NCI-H446 treated with DMSO at 0.1 percent for 48 hours (cell line): Measurements from ENCODE around the gene TBC1D4.

ENCODE experiments used
- DNase-seq: peaks from one replicate; lab custom pipeline; 2025; lab: John Stamatoyannopoulos, UW

TBC1D4 gene

GRCh38 chr13:75485286-75486062, 3.5 kb upstream of the TBC1D4 start:
- DNase-seq = no peak

DNA sequence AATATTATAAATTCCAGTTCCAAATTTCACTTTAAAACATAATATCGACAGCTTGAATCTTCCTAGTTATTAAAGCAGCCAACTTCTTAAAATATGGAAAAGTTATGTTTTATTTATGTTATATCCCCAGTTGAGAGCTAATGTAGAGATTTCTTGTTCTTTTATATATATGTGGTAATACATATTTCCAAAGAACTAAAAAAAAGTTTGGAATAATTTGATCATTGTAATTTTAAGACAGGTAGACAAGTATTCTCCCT, 781 bp upstream of the TBC1D4 start:
- no peak for DNase-seq

GRCh38 chr13:75481176-75482069, 546 bp downstream of the TBC1D4 start:
- DNase-seq = no peak

- no peak for DNase-seq
These were observed 1.2 kb downstream of the TBC1D4 start for GRCh38 chr13:75480671-75481175.

GRCh38 chr13:75479102-75479740, 2.7 kb downstream of the TBC1D4 start:
- DNase-seq = no peak

DNA sequence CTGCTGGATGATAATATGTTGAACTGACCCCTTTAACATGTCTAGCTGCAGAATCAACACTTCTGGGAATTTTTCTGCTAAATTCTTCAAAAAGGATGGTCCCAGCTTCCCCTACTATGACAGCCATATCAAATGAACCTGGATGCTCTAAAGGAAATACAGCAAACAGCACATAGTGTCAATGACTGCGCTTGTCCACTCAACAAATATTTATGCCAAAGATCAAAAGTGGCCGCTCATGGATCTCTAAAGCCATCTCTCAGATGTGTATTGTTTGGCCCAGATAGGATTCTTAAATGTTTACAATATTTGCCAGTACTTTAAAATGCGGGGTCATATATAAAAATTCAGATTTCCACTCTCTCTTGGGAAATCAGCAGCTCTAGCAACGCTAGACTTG, 3.3 kb downstream of the TBC1D4 start:
- no peak for DNase-seq

GRCh38 chr13:75474956-75475355, 7.0 kb downstream of the TBC1D4 start:
- DNase-seq = no peak

- DNase-seq = no peak
These were observed 8.5 kb downstream of the TBC1D4 start for GRCh38 chr13:75473468-75473867.

DNA sequence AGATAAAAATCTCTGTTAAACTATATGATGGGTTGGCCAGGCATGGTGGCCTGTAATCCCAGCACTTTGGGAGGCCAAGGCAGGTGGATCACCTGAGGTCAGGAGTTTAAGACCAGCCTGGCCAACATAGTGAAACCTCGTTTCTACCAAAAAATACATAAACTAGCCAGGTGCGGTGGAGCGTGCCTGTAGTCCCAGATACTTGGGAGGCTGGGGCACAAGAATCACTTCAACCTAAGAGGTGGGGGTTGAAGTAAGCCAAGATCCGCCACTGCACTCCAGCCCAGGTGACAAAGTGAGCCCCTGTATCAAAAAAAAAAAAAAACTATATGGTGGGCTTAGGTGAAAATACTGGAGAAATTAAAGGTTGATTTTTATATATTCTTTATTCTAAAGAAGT, 11.3 kb downstream of the TBC1D4 start:
- no peak for DNase-seq

GRCh38 chr13:75469047-75469446, 12.9 kb downstream of the TBC1D4 start:
- DNase-seq = no peak

- DNase-seq = no peak
These were observed 13.4 kb downstream of the TBC1D4 start for GRCh38 chr13:75468602-75469001.

- no peak for DNase-seq
These were observed 13.9 kb downstream of the TBC1D4 start for GRCh38 chr13:75468098-75468497.

DNA sequence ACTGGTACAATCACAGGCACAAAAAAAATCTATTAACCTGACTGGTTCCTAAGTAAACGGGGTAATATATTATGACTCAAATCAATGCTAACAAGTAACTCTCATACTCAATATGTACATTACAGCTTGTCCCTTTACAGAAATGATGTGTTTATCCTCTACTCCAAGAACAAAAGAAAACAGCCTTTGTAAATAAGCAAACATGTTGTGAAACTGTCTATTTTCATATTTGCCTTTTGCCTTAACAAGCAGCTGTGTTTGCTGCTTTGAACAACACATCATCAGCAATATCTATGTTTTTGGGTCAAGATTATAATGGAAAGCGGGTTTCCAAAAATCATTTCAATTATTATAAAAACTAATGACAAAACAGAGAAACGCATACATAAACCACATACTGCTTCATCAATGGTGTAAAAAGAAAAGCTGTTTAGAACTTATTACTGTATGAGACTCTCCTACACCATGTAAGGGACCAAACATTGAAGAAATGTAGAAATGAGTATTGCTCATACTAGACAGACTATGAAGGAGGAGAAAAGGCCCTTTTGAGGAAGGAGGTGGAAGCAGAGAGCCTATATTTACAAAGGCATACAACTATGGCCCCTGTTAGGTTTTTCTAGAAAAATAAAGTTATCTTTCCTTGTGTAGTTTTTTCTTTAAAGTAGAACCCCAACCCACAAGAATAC, 14.8 kb downstream of the TBC1D4 start:
- DNase-seq = no peak

DNA sequence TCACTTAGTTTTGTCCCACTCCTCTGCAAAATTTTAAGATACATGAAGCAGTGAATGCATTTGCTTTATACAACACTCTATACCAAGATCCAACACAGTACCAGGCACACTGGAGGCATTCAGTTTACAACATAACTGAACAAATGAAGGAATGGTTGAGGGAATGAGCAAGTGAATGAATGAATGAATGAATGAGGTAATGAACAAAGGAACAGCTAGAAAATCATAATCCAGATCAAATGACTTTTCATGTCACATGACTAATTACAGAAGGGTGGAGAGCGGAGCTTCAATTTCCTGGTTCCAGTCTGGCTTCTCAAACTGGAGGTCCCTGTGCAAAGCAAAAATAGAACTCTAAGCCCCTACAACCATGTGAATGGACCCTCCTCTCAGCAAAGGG, 16.7 kb downstream of the TBC1D4 start:
- no peak for DNase-seq

GRCh38 chr13:75461314-75461713, 20.7 kb downstream of the TBC1D4 start:
- no peak for DNase-seq

DNA sequence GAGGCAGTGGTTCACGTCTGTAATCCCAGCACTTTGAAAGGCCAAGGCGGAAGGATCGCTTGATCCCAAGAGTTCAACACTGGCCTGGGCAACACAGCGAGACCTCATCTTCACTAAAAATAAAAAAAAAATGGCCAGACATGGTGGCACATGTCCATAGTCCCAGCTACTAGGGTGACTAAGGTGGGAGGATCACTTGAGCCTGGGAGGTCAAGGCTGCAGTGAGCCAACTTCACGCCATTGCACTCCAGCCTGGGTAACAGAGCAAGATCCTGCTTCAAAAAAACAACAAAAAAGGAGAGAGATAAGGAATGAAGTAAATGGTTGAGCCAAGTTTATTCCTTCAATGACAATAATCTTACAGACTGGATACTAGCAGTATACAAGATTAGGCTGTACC, 21.3 kb downstream of the TBC1D4 start:
- DNase-seq = no peak

DNA sequence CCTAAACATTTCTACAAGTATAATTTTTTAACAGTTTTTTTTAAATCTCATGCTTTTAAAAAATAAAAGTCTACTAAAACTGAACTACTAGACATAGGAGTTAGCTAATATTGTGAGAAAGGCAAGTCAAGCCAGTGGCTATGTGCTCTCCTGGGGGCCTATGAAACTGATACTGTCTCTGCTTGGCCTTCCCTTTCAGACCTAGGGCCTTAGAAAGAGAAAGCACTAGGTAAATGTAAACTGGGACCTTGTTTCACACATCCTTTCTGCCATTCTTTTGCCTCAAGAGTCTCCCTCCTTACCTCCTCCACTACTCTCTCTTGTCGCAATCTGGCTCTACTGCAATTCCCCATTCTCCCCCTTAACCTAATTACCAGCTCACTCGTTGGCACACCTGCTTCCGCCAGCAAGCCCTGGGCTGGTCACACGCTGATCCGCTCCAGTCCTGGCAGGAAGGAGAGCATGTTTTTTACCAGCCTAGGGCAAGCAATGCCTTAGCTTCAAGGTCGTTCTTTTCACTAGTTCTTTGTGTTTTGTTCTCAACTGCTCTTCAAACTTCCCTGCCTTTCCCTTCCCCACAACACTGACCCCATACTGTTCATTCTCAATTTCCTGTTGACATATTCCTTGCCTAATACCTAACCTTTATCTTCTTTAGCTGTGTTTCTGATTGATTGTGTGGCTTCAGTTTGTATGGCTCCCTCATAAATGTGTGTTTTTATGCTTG, 23.1 kb downstream of the TBC1D4 start:
- DNase-seq = no peak

GRCh38 chr13:75455962-75456361, 26.0 kb downstream of the TBC1D4 start:
- DNase-seq = no peak

DNA sequence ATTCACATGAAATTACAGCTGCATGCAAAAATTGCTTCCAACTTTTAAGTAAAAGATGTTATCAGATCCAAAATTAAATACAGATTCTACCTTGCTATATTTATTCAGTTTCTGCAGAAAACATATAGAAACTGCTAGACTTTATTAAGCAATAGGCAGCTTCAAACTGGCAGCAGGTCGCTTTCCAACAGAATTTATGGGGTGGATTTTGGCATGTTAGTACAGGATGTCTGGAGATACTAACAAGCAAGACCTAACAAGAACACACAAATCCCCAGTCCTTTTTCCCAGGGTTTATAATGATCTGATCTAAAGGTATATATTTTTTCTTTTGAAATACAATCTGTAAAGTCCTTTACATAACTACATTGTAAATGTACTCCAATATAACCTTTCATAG, 27.5 kb downstream of the TBC1D4 start:
- no peak for DNase-seq

- no peak for DNase-seq
These were observed 29.4 kb downstream of the TBC1D4 start for GRCh38 chr13:75452564-75452963.

DNA sequence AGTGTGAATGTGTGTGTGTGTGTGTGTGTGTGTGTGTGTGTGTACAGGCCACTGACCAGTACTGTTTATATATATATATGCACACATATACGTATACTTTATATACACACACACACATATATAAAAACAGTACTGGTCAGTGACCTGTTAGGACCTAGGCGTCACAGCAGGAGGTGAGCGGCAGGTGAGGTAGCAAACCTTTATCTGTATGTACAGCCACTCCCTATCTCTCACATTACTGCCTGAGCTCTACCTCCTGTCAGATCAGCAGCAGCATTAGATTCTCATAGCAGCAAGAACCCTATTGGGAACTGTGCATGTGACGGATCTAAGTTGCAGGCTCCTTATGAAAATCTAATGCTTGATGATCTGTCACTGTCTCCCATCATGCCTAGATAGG, 34.5 kb downstream of the TBC1D4 start:
- DNase-seq = no peak

DNA sequence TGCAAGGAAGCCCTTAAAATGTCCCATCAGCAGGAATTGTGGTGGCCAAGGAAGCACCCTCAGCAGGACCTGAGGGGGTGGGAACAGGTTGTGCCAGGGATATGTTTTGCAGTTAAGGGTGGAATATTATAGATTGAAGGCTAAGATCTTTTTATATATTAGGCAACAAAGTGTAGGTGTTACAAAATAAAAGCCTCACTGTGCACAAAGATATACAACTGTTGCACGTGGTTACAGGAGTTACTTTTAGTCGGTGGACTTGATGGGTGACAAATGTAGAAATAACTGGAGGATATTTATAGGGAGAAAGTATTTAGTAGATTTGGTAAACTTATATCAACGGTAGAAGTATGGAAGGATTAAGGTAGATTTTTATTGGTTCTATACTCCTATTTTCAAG, 35.1 kb downstream of the TBC1D4 start:
- no peak for DNase-seq
